Activated CD4-positive, alpha-beta T cell treated with anti-CD3 and anti-CD28 coated beads, Interleukin-2, amount 50 U/mL, for 1 hour (primary cell): Measurements from ENCODE around the gene ABCA3.
"Not testable (repeated sequence)": the region's sequence is repeated elsewhere in the genome, so short reads cannot be mapped to it uniquely, and the experiment has no call there.

Experiments
- DNase-seq: peaks from one replicate; pipeline ENCODE4 v3.0.0-alpha.2; 2020

ABCA3 gene

GRCh38 chr16:2340564-2341455 lies at the start of gene ABCA3:
Gene ABCA3 (minus strand): TSS chr16:2340728. CDS start chr16:2326466, 14,262 bp downstream.
- DNase-seq = peak; percentile 93

GRCh38 chr16:2388875-2389433 lies 48.4 kb upstream of the ABCA3 start:
- no peak for DNase-seq

GRCh38 chr16:2388139-2388874 lies 47.8 kb upstream of the ABCA3 start:
- DNase-seq = no peak

GRCh38 chr16:2386990-2387389 lies 46.5 kb upstream of the ABCA3 start:
- DNase-seq = no peak

GRCh38 chr16:2385982-2386381 lies 45.5 kb upstream of the ABCA3 start:
- not testable (repeated sequence) for DNase-seq

GRCh38 chr16:2385190-2385836 lies 44.8 kb upstream of the ABCA3 start:
- DNase-seq = no peak

GRCh38 chr16:2384426-2384825 lies 43.9 kb upstream of the ABCA3 start:
- no peak for DNase-seq

- DNase-seq = no peak
Observed at GRCh38 chr16:2383501-2383900, 43.0 kb upstream of the ABCA3 start.

GRCh38 chr16:2374644-2375043 lies 34.1 kb upstream of the ABCA3 start:
- DNase-seq = no peak

GRCh38 chr16:2373176-2373575 lies 32.6 kb upstream of the ABCA3 start:
- no peak for DNase-seq

GRCh38 chr16:2372684-2373083 lies 32.2 kb upstream of the ABCA3 start:
- DNase-seq = no peak

GRCh38 chr16:2371421-2371820 lies 30.9 kb upstream of the ABCA3 start:
- no peak for DNase-seq

GRCh38 chr16:2370721-2371120 lies 30.2 kb upstream of the ABCA3 start:
- DNase-seq = no peak

- no peak for DNase-seq
Observed at GRCh38 chr16:2366660-2367309, 26.3 kb upstream of the ABCA3 start.

- no peak for DNase-seq
Observed at GRCh38 chr16:2365397-2366294, 25.1 kb upstream of the ABCA3 start.

GRCh38 chr16:2364638-2365210 lies 24.2 kb upstream of the ABCA3 start:
- no peak for DNase-seq

GRCh38 chr16:2362218-2362617 lies 21.7 kb upstream of the ABCA3 start:
- no peak for DNase-seq

- DNase-seq = no peak
Observed at GRCh38 chr16:2361129-2361528, 20.6 kb upstream of the ABCA3 start.

- no peak for DNase-seq
Observed at GRCh38 chr16:2359919-2360318, 19.4 kb upstream of the ABCA3 start.

- DNase-seq = no peak
Observed at GRCh38 chr16:2358811-2359210, 18.3 kb upstream of the ABCA3 start.

- no peak for DNase-seq
Observed at GRCh38 chr16:2357331-2357730, 16.8 kb upstream of the ABCA3 start.
